Ishikawa (cell line): ENCODE data around the gene PTRH1.

ENCODE experiments used
- CEBPB ChIP-seq: IDR thresholded peaks from 2 replicates; pipeline ENCODE4 v1.6.1; 2012
- CREB1 ChIP-seq: IDR thresholded peaks from 2 replicates; pipeline ENCODE4 v1.6.1; 2012; ENCODE audit warnings: low read depth
- EGR1 ChIP-seq: IDR thresholded peaks from 2 replicates; pipeline ENCODE4 v1.6.1; 2012
- EP300 ChIP-seq: IDR thresholded peaks from 2 replicates; pipeline ENCODE4 v1.6.1; 2012; ENCODE audit warnings: borderline replicate concordance
- FOXM1 ChIP-seq: IDR thresholded peaks from 2 replicates; pipeline ENCODE4 v1.6.1; 2012; ENCODE audit warnings: low read depth, borderline replicate concordance
- NFIC ChIP-seq: IDR thresholded peaks from 2 replicates; pipeline ENCODE4 v1.6.1; 2012
- RAD21 ChIP-seq: IDR thresholded peaks from 2 replicates; pipeline ENCODE4 v1.6.1; 2012; ENCODE audit warnings: low read depth
- TAF1 ChIP-seq: IDR thresholded peaks from 2 replicates; pipeline ENCODE4 v1.6.1; 2012; ENCODE audit warnings: low read depth, mild to moderate bottlenecking
- TCF12 ChIP-seq: IDR thresholded peaks from 2 replicates; pipeline ENCODE4 v1.6.1; 2012; ENCODE audit warnings: low read depth
- TEAD4 ChIP-seq: IDR thresholded peaks from 2 replicates; pipeline ENCODE4 v1.6.1; 2012
- YY1 ChIP-seq: IDR thresholded peaks from 2 replicates; pipeline ENCODE4 v1.6.1; 2012; ENCODE audit warnings: low read depth
- ZBTB7A ChIP-seq: IDR thresholded peaks from 2 replicates; pipeline ENCODE4 v1.6.1; 2012; ENCODE audit warnings: low read depth
- TF ChIP-seq, protein P1 (sequence below): IDR thresholded peaks from 2 replicates; pipeline ENCODE4 v1.6.1; 2012; ENCODE audit warnings: low read depth, mild to moderate bottlenecking
- TF ChIP-seq, protein P2 (sequence below): IDR thresholded peaks from 2 replicates; pipeline ENCODE4 v1.6.1; 2012
- TF ChIP-seq, protein P3 (sequence below): IDR thresholded peaks from 2 replicates; pipeline ENCODE4 v1.6.1; 2012

The PTRH1 gene

DNA sequence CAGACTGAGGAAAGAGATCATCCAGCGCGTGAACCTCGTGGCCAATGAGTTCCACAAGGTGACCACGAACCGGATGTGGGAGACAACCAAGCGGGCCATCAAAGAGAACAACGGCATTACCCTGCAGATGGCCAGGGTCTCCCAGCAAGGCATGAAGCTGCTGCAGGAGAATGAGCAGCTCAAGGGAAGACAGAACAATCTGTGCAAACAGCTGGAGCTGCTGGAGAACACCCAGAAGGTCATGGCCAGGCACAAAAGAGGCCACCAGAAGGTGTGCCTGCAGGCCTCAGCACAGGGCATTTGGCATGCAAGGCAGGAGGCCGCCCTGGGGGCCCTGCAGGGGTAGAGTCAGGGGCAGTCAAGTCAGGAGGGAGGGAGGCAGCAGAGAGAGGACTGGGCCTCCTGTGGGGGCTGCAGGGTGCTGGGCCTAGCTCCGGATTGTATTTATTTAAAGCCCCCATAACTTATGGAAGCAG is 4.2 kb downstream of the PTRH1 start:
- TF ChIP-seq CREB1 (no peak), TAF1 (no peak), TEAD4 (no peak), TCF12 (no peak), EP300 (no peak), RAD21 (no peak), FOXM1 (no peak), YY1 (no peak)
- TF ChIP-seq, protein P1, sequence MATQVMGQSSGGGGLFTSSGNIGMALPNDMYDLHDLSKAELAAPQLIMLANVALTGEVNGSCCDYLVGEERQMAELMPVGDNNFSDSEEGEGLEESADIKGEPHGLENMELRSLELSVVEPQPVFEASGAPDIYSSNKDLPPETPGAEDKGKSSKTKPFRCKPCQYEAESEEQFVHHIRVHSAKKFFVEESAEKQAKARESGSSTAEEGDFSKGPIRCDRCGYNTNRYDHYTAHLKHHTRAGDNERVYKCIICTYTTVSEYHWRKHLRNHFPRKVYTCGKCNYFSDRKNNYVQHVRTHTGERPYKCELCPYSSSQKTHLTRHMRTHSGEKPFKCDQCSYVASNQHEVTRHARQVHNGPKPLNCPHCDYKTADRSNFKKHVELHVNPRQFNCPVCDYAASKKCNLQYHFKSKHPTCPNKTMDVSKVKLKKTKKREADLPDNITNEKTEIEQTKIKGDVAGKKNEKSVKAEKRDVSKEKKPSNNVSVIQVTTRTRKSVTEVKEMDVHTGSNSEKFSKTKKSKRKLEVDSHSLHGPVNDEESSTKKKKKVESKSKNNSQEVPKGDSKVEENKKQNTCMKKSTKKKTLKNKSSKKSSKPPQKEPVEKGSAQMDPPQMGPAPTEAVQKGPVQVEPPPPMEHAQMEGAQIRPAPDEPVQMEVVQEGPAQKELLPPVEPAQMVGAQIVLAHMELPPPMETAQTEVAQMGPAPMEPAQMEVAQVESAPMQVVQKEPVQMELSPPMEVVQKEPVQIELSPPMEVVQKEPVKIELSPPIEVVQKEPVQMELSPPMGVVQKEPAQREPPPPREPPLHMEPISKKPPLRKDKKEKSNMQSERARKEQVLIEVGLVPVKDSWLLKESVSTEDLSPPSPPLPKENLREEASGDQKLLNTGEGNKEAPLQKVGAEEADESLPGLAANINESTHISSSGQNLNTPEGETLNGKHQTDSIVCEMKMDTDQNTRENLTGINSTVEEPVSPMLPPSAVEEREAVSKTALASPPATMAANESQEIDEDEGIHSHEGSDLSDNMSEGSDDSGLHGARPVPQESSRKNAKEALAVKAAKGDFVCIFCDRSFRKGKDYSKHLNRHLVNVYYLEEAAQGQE, result no peak
- TF ChIP-seq, protein P2, sequence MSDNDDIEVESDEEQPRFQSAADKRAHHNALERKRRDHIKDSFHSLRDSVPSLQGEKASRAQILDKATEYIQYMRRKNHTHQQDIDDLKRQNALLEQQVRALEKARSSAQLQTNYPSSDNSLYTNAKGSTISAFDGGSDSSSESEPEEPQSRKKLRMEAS, result no peak
- TF ChIP-seq, protein P3, sequence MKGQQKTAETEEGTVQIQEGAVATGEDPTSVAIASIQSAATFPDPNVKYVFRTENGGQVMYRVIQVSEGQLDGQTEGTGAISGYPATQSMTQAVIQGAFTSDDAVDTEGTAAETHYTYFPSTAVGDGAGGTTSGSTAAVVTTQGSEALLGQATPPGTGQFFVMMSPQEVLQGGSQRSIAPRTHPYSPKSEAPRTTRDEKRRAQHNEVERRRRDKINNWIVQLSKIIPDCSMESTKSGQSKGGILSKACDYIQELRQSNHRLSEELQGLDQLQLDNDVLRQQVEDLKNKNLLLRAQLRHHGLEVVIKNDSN, result no peak

DNA sequence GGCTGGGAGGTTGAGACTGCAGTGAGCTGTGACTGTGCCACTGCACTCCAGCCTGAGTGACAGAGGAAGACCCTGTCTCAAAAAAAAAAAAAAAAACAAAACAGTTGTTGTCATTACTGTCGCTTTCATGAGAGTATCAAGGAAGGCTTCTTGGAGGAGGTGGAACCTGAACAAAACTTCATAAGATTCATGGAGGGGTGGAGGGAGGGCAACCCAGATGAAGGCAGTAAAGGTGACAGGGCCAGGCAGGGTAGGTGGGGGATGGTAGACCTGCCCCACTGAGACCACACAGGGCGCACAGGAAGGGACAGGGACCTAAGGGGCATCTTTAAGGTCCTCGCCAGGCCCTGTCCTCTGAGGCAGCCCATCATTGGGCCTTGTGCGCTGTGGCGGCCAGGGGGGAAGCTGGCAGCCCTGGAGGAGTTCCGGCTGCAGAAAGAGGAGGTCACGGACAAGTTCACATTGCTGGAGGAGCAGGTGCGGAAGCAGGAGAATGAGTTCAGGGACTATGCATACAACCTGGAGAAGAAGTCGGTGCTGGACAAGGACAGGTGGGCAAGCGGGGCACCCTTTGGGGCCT is 5.2 kb downstream of the PTRH1 start:
- TF ChIP-seq FOXM1 (no peak), TEAD4 (no peak), EGR1 (no peak), YY1 (no peak), NFIC (no peak), TAF1 (no peak), CREB1 (no peak), CEBPB (no peak), TCF12 (no peak), EP300 (no peak), ZBTB7A (no peak), RAD21 (no peak)
- TF ChIP-seq, protein P2, result no peak
- TF ChIP-seq, protein P1, result no peak
- TF ChIP-seq, protein P3, result no peak

DNA sequence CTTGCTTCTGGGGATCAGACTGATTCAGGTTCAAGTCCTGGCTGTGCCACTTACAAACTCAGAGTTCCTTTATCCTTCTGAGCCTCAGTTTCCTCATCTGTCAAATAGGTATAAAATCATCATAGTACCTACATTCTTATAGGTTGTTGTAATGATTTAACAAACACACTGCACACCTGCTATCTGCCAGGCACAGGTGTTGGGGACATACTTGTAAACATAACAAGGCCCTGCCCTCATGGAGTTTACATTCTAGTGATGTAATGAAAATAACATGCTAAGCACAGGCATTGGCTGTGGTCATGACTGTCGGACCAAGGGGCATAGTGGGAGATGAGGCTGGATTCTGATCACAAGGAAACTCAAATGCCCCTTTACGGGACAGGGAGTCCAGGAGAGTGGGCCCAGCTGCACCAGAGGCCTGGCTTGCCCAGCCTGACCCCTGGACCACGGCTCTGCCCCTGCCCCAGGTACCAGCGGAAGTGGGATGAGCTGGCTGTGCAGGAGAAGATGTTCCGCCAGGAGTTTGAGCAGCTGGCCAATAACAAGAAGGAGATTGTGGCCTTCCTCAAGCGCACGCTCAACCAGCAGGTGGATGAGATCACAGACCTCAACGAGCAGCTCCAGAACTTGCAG is 6.4 kb downstream of the PTRH1 start:
- TF ChIP-seq, protein P3, result no peak
- TF ChIP-seq TEAD4 (no peak), EGR1 (no peak), TAF1 (no peak), TCF12 (no peak)

DNA sequence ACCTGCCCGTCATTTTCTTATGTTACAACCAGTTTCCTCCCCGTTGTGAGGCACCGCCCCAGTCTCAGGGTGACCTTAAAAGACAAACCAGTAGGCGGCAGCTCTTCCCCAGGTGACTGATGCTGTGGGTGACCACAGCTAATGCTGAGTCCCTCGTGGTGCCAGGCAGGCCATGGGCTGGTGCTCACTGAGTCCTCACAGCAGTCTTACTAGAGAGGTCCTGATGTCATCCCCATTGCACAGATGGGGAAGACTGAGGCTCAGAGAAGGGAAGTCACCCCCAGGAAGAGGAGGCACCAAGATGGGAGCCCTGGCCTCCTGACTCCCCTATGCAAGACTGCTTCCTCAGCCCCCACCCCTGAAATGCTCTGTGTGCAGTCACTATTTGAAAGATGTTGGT is 7.7 kb downstream of the PTRH1 start:
- TF ChIP-seq NFIC, result no peak
- TF ChIP-seq ZBTB7A, result no peak
- TF ChIP-seq TEAD4, result no peak
- peak; percentile 43; the same call in 1 of the 2 replicates for TF ChIP-seq RAD21
- TF ChIP-seq, protein P3, result no peak

DNA sequence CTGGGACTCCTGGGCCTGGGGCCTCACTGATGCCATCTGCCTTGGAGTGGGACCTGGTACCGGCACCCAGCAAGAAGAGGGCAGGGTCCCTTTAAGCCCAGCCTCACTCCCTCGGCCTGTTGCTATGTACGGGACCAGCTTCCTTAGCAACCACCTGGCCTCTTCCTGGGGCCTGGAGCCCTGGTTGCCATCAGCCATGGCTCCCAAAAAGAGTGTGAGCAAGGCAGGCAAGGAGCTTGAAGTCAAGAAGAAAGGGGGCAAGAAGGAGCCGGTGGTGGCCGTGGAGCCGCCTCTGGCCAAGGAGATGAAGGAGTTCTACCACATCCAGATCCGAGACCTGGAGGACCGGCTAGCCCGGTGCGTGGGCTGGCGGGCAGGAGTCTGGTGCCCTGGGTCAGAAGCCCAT is 8.6 kb downstream of the PTRH1 start, which contains the start of gene CFAP157:
Gene CFAP157, plus strand, starts transcription at position 153 of the 406 bp plus-strand sequence. Its CDS starts 44 bp downstream, at position 197.
- TF ChIP-seq EP300 (no peak), TAF1 (no peak), RAD21 (no peak), YY1 (no peak), NFIC (no peak), CREB1 (no peak), FOXM1 (no peak)
- TF ChIP-seq, protein P1, result no peak
- TF ChIP-seq, protein P2, result no peak
- TF ChIP-seq, protein P3, result no peak
